HCT116 (cell line): ENCODE results near the gene LEO1. TPM values are rescaled to one million over a fixed set of nuclear protein-coding genes. Genes with fewer than 3 reads are reported as not detected.

ENCODE experiments used
- ATAC-seq: fragments of 200-7000 bp; cut with Tn5 transposase; 2 replicates; pipeline ENCODE4 v1.9.1; 2020; ENCODE audit warnings: mild to moderate bottlenecking, moderate library complexity
- BruUV-seq: library from RNA; stranded (reverse); fragments of 400-500 nt; replicated peaks from 2 replicates; lab custom pipeline; 2021; lab: Mats Ljungman, UMichigan
- CTCF ChIA-PET: fragments of 300-600 bp; sonication (Branson Sonifier 250); formaldehyde crosslinking; loops from one replicate; lab custom pipeline; 2021; ENCODE audit warnings: antibody characterized with exemption; lab: Charles Lee
- POLR2A ChIA-PET: fragments of 300-600, 350-600 bp; sonication (Branson Sonifier 250); formaldehyde crosslinking; loops from one replicate; lab custom pipeline; 2021; ENCODE audit warnings: antibody characterized with exemption; lab: Charles Lee
- RAD21 ChIA-PET, 2 experiments: fragments of 300-600 bp; sonication (Branson Sonifier 250); formaldehyde crosslinking; loops; one replicate each; lab custom pipeline; 2023; ENCODE audit warnings: low total read pairs in 2 of 2; ENCODE audit not compliant: uncharacterized antibody in 2 of 2, unreplicated experiment in 2 of 2, low non-redundant PET in 1 of 2; lab: Charles Lee
- DNase-seq: peaks from one replicate; pipeline ENCODE4 v3.0.0-alpha.2; 2010; ENCODE audit warnings: low read depth, low spot score
- H2AFZ ChIP-seq: fragments of 200-600 bp; shearing (Covaris generic), sonication (generic); 2 replicates; pipeline ENCODE4 v1.6.1; 2017; ENCODE audit warnings: low read depth, mixed run types, mixed read lengths, antibody characterized with exemption, low read length; ENCODE audit not compliant: poor library complexity, severe bottlenecking
- H3K27ac ChIP-seq: 2 replicates; pipeline ENCODE4 v1.5.1; 2012; ENCODE audit warnings: low read depth, low read length
- H3K27me3 ChIP-seq: fragments of 200-600 bp; sonication (generic); 2 replicates; pipeline ENCODE4 v1.6.1; 2016; ENCODE audit warnings: mixed run types, low read length, mixed read lengths; ENCODE audit not compliant: insufficient read depth
- H3K36me3 ChIP-seq, 2 experiments: fragments of 200-500 bp in 1 of 2; fragments of 200-600 bp in 1 of 2; sonication (Bioruptor generic) in 1 of 2; sonication (generic) in 1 of 2; 2 replicates each; pipeline versions ENCODE4 v1.5.1 to v1.6.1; 2014 to 2016; ENCODE audit warnings: low read length in 2 of 2, inconsistent platforms in 1 of 2, mixed read lengths in 1 of 2, mixed run types in 1 of 2; ENCODE audit not compliant: insufficient read depth in 2 of 2, control insufficient read depth in 1 of 2
- H3K4me1 ChIP-seq, 2 experiments: fragments of 200-600 bp in 1 of 2; sonication (generic) in 1 of 2; 2 replicates each; pipeline versions ENCODE4 v1.5.1 to v1.6.1; 2012 to 2017; ENCODE audit warnings: low read length in 2 of 2, inconsistent platforms in 1 of 2, mild to moderate bottlenecking in 1 of 2, mixed read lengths in 1 of 2, mixed run types in 1 of 2, moderate library complexity in 1 of 2; ENCODE audit not compliant: insufficient read depth in 2 of 2, control insufficient read depth in 1 of 2
- H3K4me2 ChIP-seq: fragments of 200-600 bp; sonication (generic); 2 replicates; pipeline ENCODE4 v1.6.1; 2017; ENCODE audit warnings: mixed run types, low read length, mixed read lengths
- H3K4me3 ChIP-seq, 2 experiments: fragments of 200-600 bp in 1 of 2; sonication (generic) in 1 of 2; replicated peaks in 1 of 2; 2 replicates each; pipeline ENCODE4 v1.5.1; 2011 to 2016; ENCODE audit warnings: low read length in 2 of 2, control low read depth in 1 of 2, low read depth in 1 of 2, mild to moderate bottlenecking in 1 of 2, mixed read lengths in 1 of 2, mixed run types in 1 of 2
- H3K79me2 ChIP-seq: fragments of 200-600 bp; sonication (generic); 2 replicates; pipeline ENCODE4 v1.6.1; 2017; ENCODE audit warnings: mild to moderate bottlenecking, mixed run types, low read length, moderate library complexity, mixed read lengths; ENCODE audit not compliant: insufficient read depth
- H3K9ac ChIP-seq: fragments of 200-600 bp; sonication (generic); 2 replicates; pipeline ENCODE4 v1.6.1; 2016; ENCODE audit warnings: low read length, mixed read lengths
- H3K9me2 ChIP-seq: fragments of 200-600 bp; sonication (generic), shearing (Covaris generic); 2 replicates; pipeline ENCODE4 v1.6.1; 2017; ENCODE audit warnings: mixed run types, mild to moderate bottlenecking, moderate library complexity; ENCODE audit not compliant: insufficient read depth
- H3K9me3 ChIP-seq, 2 experiments: fragments of 200-500 bp in 1 of 2; fragments of 200-600 bp in 1 of 2; sonication (Bioruptor generic) in 1 of 2; sonication (generic) in 1 of 2; 2 replicates each; pipeline ENCODE4 v1.6.1; 2014 to 2017; ENCODE audit warnings: low read length in 2 of 2, mixed read lengths in 2 of 2, inconsistent platforms in 1 of 2, low read depth in 1 of 2, mild to moderate bottlenecking in 1 of 2, mixed run types in 1 of 2, moderate library complexity in 1 of 2; ENCODE audit not compliant: control insufficient read depth in 1 of 2, insufficient read depth in 1 of 2
- H4K20me1 ChIP-seq: fragments of 200-600 bp; sonication (generic), shearing (Covaris generic); 2 replicates; pipeline ENCODE4 v1.6.1; 2017; ENCODE audit warnings: mixed run types, mild to moderate bottlenecking, moderate library complexity; ENCODE audit not compliant: insufficient read depth
- EGR1 ChIP-seq: IDR thresholded peaks from 2 replicates; pipeline ENCODE4 v1.6.1; 2012; ENCODE audit warnings: low read depth
- EZH2 ChIP-seq: fragments of 200-600 bp; sonication (generic); IDR thresholded peaks from 2 replicates; pipeline ENCODE4 v1.6.1; 2017; ENCODE audit warnings: antibody characterized with exemption, mixed run types
- EZH2phosphoT487 ChIP-seq: fragments of 200-600 bp; IDR thresholded peaks from 2 replicates; pipeline ENCODE4 v1.6.1; 2018; ENCODE audit warnings: antibody characterized with exemption, borderline replicate concordance
- FOSL1 ChIP-seq: IDR thresholded peaks from 2 replicates; pipeline ENCODE4 v1.6.1; 2012; ENCODE audit warnings: low read depth
- JUND ChIP-seq: IDR thresholded peaks from 2 replicates; pipeline ENCODE4 v1.6.1; 2012
- POLR2AphosphoS5 ChIP-seq: IDR thresholded peaks from 2 replicates; pipeline ENCODE4 v1.6.1; 2011; ENCODE audit warnings: mild to moderate bottlenecking, low read depth, low read length, moderate library complexity
- RAD21 ChIP-seq: IDR thresholded peaks from 2 replicates; pipeline ENCODE4 v1.6.1; 2012; ENCODE audit warnings: low read depth, mild to moderate bottlenecking
- SP1 ChIP-seq: IDR thresholded peaks from 2 replicates; pipeline ENCODE4 v1.6.1; 2012; ENCODE audit warnings: low read depth
- SRF ChIP-seq: IDR thresholded peaks from 2 replicates; pipeline ENCODE4 v1.6.1; 2012; ENCODE audit warnings: low read depth
- TCF7L2 ChIP-seq: IDR thresholded peaks from 2 replicates; pipeline ENCODE4 v1.7.0; 2011; ENCODE audit warnings: borderline replicate concordance, inconsistent platforms; ENCODE audit not compliant: insufficient read depth, insufficient read length; ENCODE audit errors: extremely low read depth
- YY1 ChIP-seq: IDR thresholded peaks from 2 replicates; pipeline ENCODE4 v1.6.1; 2011; ENCODE audit warnings: low read length, low read depth, moderate library complexity, mild to moderate bottlenecking; ENCODE audit not compliant: insufficient replicate concordance; ENCODE audit errors: extremely low read depth
- ZFX ChIP-seq: fragments of 450-650 bp; IDR thresholded peaks from 2 replicates; pipeline ENCODE4 v1.6.1; 2017
- ZNF274 ChIP-seq: fragments of 200-500 bp; sonication (Bioruptor generic); IDR thresholded peaks from 2 replicates; pipeline ENCODE4 v1.6.1; 2014; ENCODE audit warnings: mild to moderate bottlenecking, low read depth, low read length, inconsistent platforms
- intact Hi-C: fragments of 100-400 bp; cut with micrococcal nuclease; formaldehyde crosslinking; loops from 2 replicates; pipeline ENCODE4 v1.10.0; 2022
- total RNA-seq: library from RNA; stranded (reverse); gene quantifications from one replicate; pipeline ENCODE4 v1.2.1, GENCODE V29; 2021; ENCODE audit not compliant: unreplicated experiment
- TF ChIP-seq, protein P1 (sequence below): IDR thresholded peaks from 2 replicates; pipeline ENCODE4 v1.6.1; 2011; ENCODE audit warnings: mild to moderate bottlenecking, low read length, moderate library complexity; ENCODE audit not compliant: insufficient replicate concordance; ENCODE audit errors: extremely low read depth
- TF ChIP-seq, protein P2 (sequence below): IDR thresholded peaks from 2 replicates; pipeline ENCODE4 v1.6.1; 2012
- TF ChIP-seq, protein P3 (sequence below): IDR thresholded peaks from 2 replicates; pipeline ENCODE4 v1.6.1; 2012; ENCODE audit warnings: low read depth
- TF ChIP-seq, protein P4 (sequence below), 3 experiments: fragments of 200-600 bp in 1 of 3; sonication (generic) in 1 of 3; IDR thresholded peaks in 2 of 3; conservative IDR thresholded peaks in 1 of 3; 2 replicates each; pipeline ENCODE4 v1.5.1; 2012 to 2017; ENCODE audit warnings: low read depth in 2 of 3, low read length in 2 of 3, antibody characterized with exemption in 1 of 3, borderline replicate concordance in 1 of 3, control low read depth in 1 of 3, mild to moderate bottlenecking in 1 of 3, mixed read lengths in 1 of 3, mixed run types in 1 of 3, moderate library complexity in 1 of 3; ENCODE audit not compliant: insufficient read depth in 1 of 3

Gene LEO1
- total RNA-seq, 1 experiment from 2014 or later, result 27.8 TPM

DNA sequence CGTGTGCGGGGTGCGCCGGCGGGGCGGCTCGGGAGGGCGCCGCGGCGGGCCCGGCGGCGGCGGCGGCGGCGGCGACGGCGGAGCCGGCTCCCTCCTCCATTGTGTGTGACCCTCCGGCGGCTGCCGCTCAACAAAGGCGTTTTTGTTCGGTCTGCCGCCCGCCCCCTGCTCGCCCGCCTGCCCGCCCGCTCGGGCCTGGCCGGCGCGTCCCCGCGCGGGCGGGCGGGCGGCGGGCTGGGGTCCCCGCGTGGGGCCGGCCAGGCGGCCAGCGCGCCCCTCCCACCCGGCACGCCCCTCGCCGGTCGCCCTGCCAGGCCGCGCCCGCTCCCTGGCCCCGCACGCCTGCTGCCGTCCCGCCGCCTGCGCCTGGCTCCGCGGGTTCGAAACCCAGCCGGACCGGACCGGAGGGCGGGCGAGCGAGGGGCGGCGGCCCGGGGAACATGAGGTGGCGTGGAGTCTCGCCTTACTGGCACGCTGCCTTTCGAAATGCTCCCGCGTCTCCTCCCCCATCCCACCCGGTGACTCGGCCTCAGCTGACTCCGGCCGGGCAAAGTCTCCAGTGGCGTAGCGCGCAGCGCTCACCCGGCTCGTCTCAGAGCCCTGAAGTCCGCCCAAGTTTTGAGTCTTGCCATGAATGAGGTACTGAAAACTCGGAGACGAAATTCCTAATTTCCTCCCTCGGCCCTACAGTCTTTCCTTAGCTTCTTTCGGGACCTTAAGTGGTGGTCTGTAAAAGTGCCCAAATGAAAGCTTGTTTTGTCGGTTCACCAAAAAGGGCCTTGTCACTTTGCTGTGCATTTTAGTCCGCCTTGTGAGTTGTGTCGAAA lies 48.0 kb upstream of the LEO1 start:
- H3K4me3 ChIP-seq, result peak overlapping the region; percentile 76 to 78
- BruUV-seq, result no TSS peak
- H4K20me1 ChIP-seq, result peaks cover 11% of the 10 kb centered on the region; the same call in 1 of the 2 replicates
- H3K27me3 ChIP-seq, result no peaks in the 10 kb centered on the region
- no peak overlapping the region for H2AFZ ChIP-seq
- TF ChIP-seq SRF (no peak), YY1 (no peak), TCF7L2 (peak; percentile 5), SP1 (no peak), EZH2 (no peak), ZNF274 (no peak), JUND (no peak), EZH2phosphoT487 (no peak), EGR1 (no peak), FOSL1 (no peak), POLR2AphosphoS5 (0 out of 2 replicates have a peak, but pooled peaks have one; percentile 24), ZFX (peak; percentile 62), RAD21 (no peak)
- TF ChIP-seq, protein P1, sequence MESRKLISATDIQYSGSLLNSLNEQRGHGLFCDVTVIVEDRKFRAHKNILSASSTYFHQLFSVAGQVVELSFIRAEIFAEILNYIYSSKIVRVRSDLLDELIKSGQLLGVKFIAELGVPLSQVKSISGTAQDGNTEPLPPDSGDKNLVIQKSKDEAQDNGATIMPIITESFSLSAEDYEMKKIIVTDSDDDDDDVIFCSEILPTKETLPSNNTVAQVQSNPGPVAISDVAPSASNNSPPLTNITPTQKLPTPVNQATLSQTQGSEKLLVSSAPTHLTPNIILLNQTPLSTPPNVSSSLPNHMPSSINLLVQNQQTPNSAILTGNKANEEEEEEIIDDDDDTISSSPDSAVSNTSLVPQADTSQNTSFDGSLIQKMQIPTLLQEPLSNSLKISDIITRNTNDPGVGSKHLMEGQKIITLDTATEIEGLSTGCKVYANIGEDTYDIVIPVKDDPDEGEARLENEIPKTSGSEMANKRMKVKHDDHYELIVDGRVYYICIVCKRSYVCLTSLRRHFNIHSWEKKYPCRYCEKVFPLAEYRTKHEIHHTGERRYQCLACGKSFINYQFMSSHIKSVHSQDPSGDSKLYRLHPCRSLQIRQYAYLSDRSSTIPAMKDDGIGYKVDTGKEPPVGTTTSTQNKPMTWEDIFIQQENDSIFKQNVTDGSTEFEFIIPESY, result no peak
- TF ChIP-seq, protein P2, sequence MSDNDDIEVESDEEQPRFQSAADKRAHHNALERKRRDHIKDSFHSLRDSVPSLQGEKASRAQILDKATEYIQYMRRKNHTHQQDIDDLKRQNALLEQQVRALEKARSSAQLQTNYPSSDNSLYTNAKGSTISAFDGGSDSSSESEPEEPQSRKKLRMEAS, result peak; percentile 45; the same call in 1 of the 2 replicates
- TF ChIP-seq, protein P3, sequence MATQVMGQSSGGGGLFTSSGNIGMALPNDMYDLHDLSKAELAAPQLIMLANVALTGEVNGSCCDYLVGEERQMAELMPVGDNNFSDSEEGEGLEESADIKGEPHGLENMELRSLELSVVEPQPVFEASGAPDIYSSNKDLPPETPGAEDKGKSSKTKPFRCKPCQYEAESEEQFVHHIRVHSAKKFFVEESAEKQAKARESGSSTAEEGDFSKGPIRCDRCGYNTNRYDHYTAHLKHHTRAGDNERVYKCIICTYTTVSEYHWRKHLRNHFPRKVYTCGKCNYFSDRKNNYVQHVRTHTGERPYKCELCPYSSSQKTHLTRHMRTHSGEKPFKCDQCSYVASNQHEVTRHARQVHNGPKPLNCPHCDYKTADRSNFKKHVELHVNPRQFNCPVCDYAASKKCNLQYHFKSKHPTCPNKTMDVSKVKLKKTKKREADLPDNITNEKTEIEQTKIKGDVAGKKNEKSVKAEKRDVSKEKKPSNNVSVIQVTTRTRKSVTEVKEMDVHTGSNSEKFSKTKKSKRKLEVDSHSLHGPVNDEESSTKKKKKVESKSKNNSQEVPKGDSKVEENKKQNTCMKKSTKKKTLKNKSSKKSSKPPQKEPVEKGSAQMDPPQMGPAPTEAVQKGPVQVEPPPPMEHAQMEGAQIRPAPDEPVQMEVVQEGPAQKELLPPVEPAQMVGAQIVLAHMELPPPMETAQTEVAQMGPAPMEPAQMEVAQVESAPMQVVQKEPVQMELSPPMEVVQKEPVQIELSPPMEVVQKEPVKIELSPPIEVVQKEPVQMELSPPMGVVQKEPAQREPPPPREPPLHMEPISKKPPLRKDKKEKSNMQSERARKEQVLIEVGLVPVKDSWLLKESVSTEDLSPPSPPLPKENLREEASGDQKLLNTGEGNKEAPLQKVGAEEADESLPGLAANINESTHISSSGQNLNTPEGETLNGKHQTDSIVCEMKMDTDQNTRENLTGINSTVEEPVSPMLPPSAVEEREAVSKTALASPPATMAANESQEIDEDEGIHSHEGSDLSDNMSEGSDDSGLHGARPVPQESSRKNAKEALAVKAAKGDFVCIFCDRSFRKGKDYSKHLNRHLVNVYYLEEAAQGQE, result no peak
- TF ChIP-seq, protein P4, sequence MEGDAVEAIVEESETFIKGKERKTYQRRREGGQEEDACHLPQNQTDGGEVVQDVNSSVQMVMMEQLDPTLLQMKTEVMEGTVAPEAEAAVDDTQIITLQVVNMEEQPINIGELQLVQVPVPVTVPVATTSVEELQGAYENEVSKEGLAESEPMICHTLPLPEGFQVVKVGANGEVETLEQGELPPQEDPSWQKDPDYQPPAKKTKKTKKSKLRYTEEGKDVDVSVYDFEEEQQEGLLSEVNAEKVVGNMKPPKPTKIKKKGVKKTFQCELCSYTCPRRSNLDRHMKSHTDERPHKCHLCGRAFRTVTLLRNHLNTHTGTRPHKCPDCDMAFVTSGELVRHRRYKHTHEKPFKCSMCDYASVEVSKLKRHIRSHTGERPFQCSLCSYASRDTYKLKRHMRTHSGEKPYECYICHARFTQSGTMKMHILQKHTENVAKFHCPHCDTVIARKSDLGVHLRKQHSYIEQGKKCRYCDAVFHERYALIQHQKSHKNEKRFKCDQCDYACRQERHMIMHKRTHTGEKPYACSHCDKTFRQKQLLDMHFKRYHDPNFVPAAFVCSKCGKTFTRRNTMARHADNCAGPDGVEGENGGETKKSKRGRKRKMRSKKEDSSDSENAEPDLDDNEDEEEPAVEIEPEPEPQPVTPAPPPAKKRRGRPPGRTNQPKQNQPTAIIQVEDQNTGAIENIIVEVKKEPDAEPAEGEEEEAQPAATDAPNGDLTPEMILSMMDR (IDR thresholded peaks at IDR 0.05 in 2 of 3, conservative IDR thresholded peaks at IDR 0.05 in 1 of 3; ENCODE audit: borderline replicate concordance in 1 of 3, insufficient read depth in 1 of 3, low read depth in 2 of 3, low read length in 2 of 3), result no peak
- H3K27ac ChIP-seq, result peak overlapping the region; percentile 90
- peak overlapping the region; percentile 78 for H3K9ac ChIP-seq
- no peak for DNase-seq
- H3K9me2 ChIP-seq, result no peaks in the 10 kb centered on the region
- H3K4me1 ChIP-seq, result peaks cover 34 to 45% of the 10 kb centered on the region in 2 experiments
- peak overlapping the region; percentile 92 for H3K4me2 ChIP-seq
- ATAC-seq, result peak; percentile 79
- no peaks in the 10 kb centered on the region for H3K36me3 ChIP-seq
- RAD21 ChIA-PET, result interaction anchor here in 1 of 2 experiments (1.4 kb wide), 1 partner anchor 61 kb away, joined by 3 read pairs; no protein-coding TSS in a partner anchor
- intact Hi-C loops, result loop anchor here (2.0 kb wide), 1 partner anchor 59 kb away; no protein-coding TSS in a partner anchor
- no peaks in the 10 kb centered on the region for H3K9me3 ChIP-seq
- POLR2A ChIA-PET, result interaction anchor here (1.2 to 2.0 kb wide), 2 partner anchors 10 to 48 kb away, joined by 4 to 5 read pairs; partner anchors contain the start of gene LEO1
- H3K79me2 ChIP-seq, result peaks cover 51% of the 10 kb centered on the region
- CTCF ChIA-PET, result no interaction called here
